LoVo (cell line): Measurements from ENCODE around the gene CBX5.
"Not testable (repeated sequence)": the region's sequence is repeated elsewhere in the genome, so short reads cannot be mapped to it uniquely, and the experiment has no call there.

Source experiments
- DNase-seq: peaks from one replicate; pipeline ENCODE4 v3.0.0-alpha.2; 2016; ENCODE audit warnings: low spot score

CBX5 gene

DNA sequence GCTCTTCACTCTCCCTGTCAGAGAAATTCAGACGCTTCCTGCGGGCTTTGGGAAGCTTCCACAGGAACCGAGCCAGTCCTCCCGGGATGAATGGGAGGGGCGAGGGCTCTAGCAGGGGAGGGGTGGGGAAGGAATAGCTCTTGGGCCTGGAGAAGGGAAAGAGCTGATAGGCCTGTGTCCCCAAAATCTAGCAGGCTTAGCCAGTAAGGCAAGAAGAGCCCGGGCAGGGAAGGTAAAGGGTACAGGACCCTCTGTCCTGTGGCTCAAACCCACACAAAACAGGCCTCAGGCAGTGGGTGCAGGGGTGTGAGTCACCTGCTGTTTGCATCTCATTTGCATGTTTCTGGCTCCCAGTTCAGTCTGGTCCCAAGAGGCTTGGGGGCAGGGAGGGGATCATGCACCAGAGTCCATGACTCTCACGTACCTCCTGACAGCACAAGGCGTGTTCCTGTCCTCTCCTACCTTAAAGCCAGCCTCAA lies 82.5 kb downstream of the CBX5 start:
- DNase-seq, result no peak

DNA sequence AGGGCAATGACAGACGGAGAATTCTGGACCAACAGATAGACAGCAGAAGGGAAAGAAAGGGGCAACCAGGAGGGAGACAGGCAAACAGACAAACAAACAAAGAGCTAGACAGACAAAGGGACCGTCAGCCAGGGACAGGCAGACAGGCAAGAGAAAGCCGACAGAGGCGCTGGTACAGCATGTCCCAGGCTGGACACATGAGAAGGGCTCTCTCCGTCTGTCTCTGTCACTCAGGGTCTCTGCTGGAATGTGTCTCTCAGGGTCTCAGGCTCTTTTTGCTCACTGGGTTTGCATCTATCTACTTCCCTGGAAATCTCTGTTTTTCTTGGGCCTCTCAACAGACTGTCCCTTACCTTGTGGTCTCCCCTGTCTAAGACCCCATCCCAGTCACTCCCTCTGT lies 82.9 kb downstream of the CBX5 start:
- DNase-seq, result no peak

DNA sequence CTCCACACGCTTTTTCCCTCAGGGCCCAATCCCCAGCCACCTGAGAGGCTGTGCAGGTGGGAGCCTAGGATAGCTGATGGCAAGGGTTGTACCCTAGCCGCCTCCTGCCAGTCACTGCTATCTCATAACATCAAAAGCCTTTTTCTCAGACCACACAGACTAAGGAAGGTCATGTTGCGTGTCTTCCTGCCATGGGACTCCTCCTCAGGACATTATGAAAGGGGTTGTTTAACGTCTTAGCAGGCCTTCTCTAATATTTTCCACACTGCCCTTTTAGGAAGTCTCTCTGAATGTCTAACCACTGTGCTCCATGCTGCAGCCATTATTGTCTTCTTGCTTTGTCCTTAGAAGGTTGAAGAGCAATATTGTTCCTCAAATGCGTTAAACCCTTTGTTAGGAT lies 83.5 kb downstream of the CBX5 start:
- no peak for DNase-seq

- DNase-seq, result no peak
These were observed 84.1 kb downstream of the CBX5 start for GRCh38 chr12:54195737-54196347.

GRCh38 chr12:54195080-54195736 lies 84.7 kb downstream of the CBX5 start:
- DNase-seq, result no peak

- not testable (repeated sequence) for DNase-seq
These were observed 85.3 kb downstream of the CBX5 start for GRCh38 chr12:54194611-54195010.

- no peak for DNase-seq
These were observed 86.5 kb downstream of the CBX5 start for GRCh38 chr12:54193434-54193833.

DNA sequence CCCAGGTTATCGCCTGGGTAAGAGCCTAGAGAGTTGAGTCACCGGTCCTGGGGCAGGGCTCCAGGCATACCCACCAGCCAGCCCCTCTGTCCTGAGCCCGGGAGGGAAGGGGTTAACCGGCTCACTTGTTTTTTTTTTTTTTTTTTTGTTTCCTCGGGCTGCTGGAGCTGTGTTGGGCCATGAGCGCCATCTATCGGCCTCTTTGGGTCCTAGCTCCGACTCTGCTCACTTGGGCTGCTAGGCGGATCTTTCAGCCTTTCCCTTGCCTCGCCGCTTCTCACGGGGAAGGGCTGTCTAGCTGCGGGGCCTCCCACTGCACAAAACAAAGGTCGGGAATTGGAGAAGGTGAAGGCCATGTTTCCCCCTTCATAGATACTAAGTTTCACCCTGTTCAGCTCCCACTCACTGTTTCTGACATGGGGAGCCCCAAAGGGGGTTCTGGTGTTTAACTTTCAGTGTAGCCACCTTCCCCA lies 88.3 kb downstream of the CBX5 start:
- DNase-seq, result peak; percentile 87

DNA sequence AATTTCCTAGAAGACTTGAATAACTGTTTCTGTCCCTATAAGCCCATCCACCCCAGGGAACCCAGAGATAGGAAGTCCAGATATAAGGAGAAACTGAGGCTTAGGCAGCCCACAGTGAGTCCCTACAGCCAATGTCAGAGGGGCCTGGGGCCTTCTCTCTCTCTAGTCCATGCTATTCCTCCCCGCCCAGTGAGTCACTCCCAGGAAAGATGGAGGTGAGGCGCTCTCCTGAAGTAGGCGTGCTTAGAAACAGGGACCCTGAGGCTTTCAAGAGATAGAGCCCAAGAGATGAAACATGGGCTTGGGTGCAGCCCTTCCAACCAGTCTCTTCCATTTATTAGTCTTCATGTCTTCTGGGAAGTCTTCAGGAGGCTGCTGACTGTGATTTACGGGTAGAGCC lies 88.8 kb downstream of the CBX5 start:
- peak; percentile 29 for DNase-seq

DNA sequence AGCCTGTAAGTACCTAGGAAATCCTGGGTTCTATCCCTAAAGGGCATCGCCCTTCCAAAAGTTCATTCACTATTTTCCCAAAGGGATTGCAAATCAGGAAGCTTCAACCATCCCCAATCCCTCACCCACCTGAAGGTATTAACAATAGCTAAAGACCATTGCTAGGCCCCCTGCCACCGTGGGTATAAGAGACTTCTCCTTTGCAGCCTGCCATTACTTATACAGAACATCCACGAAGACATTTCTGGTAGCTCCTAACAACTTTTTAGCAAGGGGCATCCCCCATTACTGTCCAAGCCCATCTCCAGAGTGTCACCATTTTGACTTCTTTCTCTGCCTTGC lies 90.8 kb downstream of the CBX5 start:
- no peak for DNase-seq

GRCh38 chr12:54187075-54187474 lies 92.8 kb downstream of the CBX5 start:
- no peak for DNase-seq

DNA sequence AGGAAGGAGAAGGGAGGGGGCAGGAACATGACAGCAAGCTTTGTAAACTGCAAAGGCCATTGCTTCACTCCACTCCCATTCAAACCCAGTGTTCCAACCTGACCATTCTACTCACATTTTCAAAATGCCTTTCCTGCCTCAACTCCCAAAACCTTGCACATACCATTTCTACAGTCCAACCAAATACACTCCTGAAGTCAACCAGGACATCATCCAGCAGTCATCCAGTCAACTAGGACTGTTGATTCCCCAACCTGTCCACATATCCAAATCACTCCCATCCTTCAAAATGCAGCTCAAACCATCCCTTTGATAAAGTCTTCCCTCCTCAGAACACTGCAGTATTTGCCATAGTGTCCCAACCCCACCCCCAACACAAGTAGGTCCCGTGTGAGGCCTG lies 94.0 kb downstream of the CBX5 start:
- DNase-seq, result no peak

DNA sequence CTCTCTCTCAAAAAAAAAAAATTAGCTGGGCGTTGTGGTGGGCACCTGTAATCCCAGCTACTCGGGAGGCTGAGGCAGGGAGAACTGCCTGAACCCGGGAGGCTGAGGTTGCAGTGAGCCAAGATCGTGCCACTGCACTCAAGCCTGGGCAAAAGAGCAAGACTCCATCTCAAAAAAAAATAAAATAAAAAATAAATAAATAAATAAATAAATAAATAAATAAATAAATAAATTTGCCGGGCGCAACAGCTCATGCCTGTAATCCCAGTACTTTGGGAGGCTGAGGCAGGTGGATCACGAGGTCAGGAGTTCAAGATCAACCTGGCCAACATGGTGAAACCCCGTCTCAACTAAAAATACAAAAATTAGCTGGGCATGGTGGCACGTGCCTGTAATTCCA lies 94.6 kb downstream of the CBX5 start:
- not testable (repeated sequence) for DNase-seq

DNA sequence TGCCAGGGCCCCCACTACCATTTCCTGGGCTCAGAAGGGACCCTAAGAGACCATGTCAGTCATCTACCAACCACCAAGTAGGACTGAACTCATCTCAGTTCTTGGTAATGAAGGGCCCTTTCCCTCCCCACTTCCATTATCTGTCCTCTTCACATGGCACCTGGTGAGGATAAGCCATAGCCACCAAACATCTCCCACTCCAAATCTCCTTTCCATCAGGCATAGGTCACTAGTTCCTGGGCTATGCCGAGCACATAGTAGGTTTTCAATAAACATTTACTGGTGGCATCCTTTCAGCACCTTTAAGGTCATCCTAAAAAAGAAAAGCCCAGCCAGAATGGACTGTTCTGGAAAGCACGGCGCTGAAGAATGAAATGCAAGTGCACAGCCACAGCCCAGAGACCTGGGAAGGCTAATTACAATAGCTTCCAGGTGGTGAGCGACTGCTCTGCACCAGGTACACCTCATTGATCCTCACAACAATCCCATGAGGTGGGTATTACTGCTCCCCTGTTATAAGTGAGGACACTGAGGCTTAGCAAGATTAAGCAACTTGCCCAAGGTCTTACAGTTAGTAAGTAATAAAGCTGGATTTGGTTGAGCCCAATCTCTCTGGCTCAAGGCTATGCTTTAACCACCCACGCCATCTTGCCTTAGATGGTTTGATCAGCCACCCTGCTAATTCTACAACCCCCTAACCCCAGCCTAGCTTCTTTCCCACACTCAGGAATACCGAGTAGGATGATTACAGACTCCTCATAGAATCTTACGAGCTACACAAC lies 95.7 kb downstream of the CBX5 start:
- DNase-seq, result no peak

- DNase-seq, result no peak
These were observed 96.9 kb downstream of the CBX5 start for GRCh38 chr12:54182981-54183380.

DNA sequence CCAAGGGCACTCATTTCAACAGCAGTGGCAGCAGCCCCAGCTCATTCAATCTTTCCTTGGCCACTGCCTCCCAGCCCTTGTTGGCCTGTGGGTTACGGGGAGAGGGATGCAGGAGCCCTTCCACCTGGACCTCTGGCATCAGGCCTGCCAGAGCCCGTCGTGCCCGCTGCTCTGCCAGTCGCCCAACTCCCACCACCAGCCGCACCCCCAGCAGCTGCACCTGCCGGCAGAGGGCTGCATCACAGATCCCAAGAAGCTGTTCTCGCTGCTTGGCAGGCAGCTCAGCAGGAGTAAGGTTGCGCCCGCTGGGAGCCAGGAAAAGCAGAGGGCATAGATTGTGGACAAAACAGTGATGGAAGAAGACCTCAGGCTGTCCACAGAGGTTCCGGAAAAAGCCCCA lies 97.8 kb downstream of the CBX5 start:
- DNase-seq, result no peak
